Nephron (organoid): Measurements from ENCODE around the gene SH3RF2.

Experiments used
- H3K27ac Mint-ChIP-seq, 3 experiments: 2 replicates each; pipeline ENCODE4 v1.8.0; 2020; ENCODE audit warnings: mixed read lengths in 3 of 3, mild to moderate bottlenecking in 2 of 3, moderate library complexity in 1 of 3
- H3K27me3 Mint-ChIP-seq: 2 replicates; pipeline ENCODE4 v1.8.0; 2021; ENCODE audit warnings: low read depth, mild to moderate bottlenecking, moderate library complexity, mixed read lengths
- H3K36me3 Mint-ChIP-seq: 2 replicates; pipeline ENCODE4 v1.8.0; 2020; ENCODE audit warnings: low read depth, mixed read lengths
- H3K4me1 Mint-ChIP-seq: 2 replicates; pipeline ENCODE4 v1.8.0; 2020; ENCODE audit warnings: mixed read lengths
- H3K4me3 Mint-ChIP-seq, 3 experiments: 2 replicates each; pipeline ENCODE4 v1.8.0; 2020; ENCODE audit warnings: mild to moderate bottlenecking in 3 of 3, mixed read lengths in 3 of 3, moderate library complexity in 2 of 3
- H3K9me3 Mint-ChIP-seq: 2 replicates; pipeline ENCODE4 v1.8.0; 2020; ENCODE audit warnings: mixed read lengths
- CTCF ChIP-seq, 3 experiments: fragments of 200-600 bp; sonication (generic); IDR thresholded peaks; one replicate each; pipeline ENCODE4 v1.5.0; 2021; ENCODE audit warnings: antibody characterized with exemption in 3 of 3; ENCODE audit not compliant: unreplicated experiment in 3 of 3

SH3RF2 gene

GRCh38 chr5:145938776-145939539, 2.6 kb downstream of the SH3RF2 start:
- H3K27me3 Mint-ChIP-seq = no peaks in the 10 kb centered on the region
- H3K36me3 Mint-ChIP-seq = no peaks in the 10 kb centered on the region
- peak overlapping the region; percentile 84 to 89 (median 88) for H3K27ac Mint-ChIP-seq
- no peak for TF ChIP-seq CTCF (IDR thresholded peaks at IDR 0.05; ENCODE audit: unreplicated experiment in 3 of 3)
- H3K9me3 Mint-ChIP-seq = no peaks in the 10 kb centered on the region
- peak overlapping the region; percentile 67 to 86 (median 84) for H3K4me3 Mint-ChIP-seq
- peaks cover 70% of the 10 kb centered on the region for H3K4me1 Mint-ChIP-seq

- Mint-ChIP-seq H3K9me3 (no peaks in the 10 kb centered on the region), H3K36me3 (no peaks in the 10 kb centered on the region), H3K4me1 (peaks cover 64% of the 10 kb centered on the region), H3K27me3 (no peaks in the 10 kb centered on the region), H3K4me3 (peak overlapping the region; percentile 67 to 86 (median 84)), H3K27ac (peak overlapping the region; percentile 84 to 89 (median 88))
- TF ChIP-seq CTCF (IDR thresholded peaks at IDR 0.05; ENCODE audit: unreplicated experiment in 3 of 3) = no peak
Measured at GRCh38 chr5:145939540-145940065, 3.2 kb downstream of the SH3RF2 start.

- Mint-ChIP-seq H3K27me3 (no peaks in the 10 kb centered on the region), H3K36me3 (no peaks in the 10 kb centered on the region), H3K9me3 (no peaks in the 10 kb centered on the region), H3K4me1 (peaks cover 56% of the 10 kb centered on the region), H3K27ac (peak overlapping the region in 1 of 3 experiments; percentile 6), H3K4me3 (no peak overlapping the region)
- no peak for TF ChIP-seq CTCF (IDR thresholded peaks at IDR 0.05; ENCODE audit: unreplicated experiment in 3 of 3)
Measured at GRCh38 chr5:145941096-145941447, 4.7 kb downstream of the SH3RF2 start.

GRCh38 chr5:145941448-145942130, 5.2 kb downstream of the SH3RF2 start:
- Mint-ChIP-seq H3K27ac (peak overlapping the region in 1 of 3 experiments; percentile 6), H3K4me3 (no peak overlapping the region), H3K36me3 (no peaks in the 10 kb centered on the region), H3K9me3 (no peaks in the 10 kb centered on the region), H3K4me1 (peaks cover 51% of the 10 kb centered on the region), H3K27me3 (no peaks in the 10 kb centered on the region)
- TF ChIP-seq CTCF (IDR thresholded peaks at IDR 0.05; ENCODE audit: unreplicated experiment in 3 of 3) = no peak

GRCh38 chr5:145942201-145942600, 5.8 kb downstream of the SH3RF2 start:
- no peak for TF ChIP-seq CTCF (IDR thresholded peaks at IDR 0.05; ENCODE audit: unreplicated experiment in 3 of 3)
- H3K9me3 Mint-ChIP-seq = no peaks in the 10 kb centered on the region
- H3K4me1 Mint-ChIP-seq = peaks cover 45% of the 10 kb centered on the region
- H3K36me3 Mint-ChIP-seq = no peaks in the 10 kb centered on the region
- H3K27ac Mint-ChIP-seq = no peak overlapping the region
- no peaks in the 10 kb centered on the region for H3K27me3 Mint-ChIP-seq
- H3K4me3 Mint-ChIP-seq = no peak overlapping the region
